RWPE1 (cell line): ENCODE data around the gene COA1.

Experiments
- CTCF ChIA-PET: fragments of 350-600 bp; sonication (Branson Sonifier 250); formaldehyde crosslinking; extraction: SDS; loops from one replicate; lab custom pipeline; 2021; lab: Yijun Ruan, JAX
- POLR2A ChIA-PET: fragments of 400-600 bp; formaldehyde crosslinking; extraction: SDS; loops from one replicate; lab custom pipeline; 2020; ENCODE audit warnings: antibody characterized with exemption; ENCODE audit not compliant: low non-redundant PET; lab: Yijun Ruan, JAX
- DNase-seq: peaks from one replicate; pipeline ENCODE4 v3.0.0; 2012; ENCODE audit warnings: low spot score
- H3K27ac ChIP-seq: fragments of 450-650 bp; 2 replicates; pipeline ENCODE4 v1.5.1; 2017
- TF ChIP-seq, protein P1 (sequence below): fragments of 450-650 bp; conservative IDR thresholded peaks from 2 replicates; pipeline ENCODE4 v1.5.1; 2017; ENCODE audit warnings: low read depth, mild to moderate bottlenecking

COA1 gene

DNA sequence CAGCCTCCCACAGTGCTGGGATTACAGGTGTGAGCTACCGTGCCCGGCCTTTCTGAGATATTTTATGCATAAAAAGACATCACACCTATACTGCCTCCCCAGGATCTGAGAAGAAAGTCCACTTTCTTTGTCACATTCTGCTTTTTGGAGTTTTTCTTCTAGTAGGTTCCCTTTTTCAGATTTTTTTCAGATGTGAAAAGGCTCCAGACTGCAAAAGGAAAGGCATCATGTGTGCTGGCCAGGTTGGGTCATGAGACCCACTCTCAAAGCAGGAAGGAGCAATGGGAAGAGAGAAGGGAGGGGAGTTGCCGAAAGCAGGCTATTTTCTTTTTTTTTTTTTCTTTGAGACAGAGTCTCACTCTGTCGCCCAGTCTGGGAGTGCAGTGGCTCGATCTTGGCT, 40.0 kb upstream of the COA1 start:
- TF ChIP-seq, protein P1, sequence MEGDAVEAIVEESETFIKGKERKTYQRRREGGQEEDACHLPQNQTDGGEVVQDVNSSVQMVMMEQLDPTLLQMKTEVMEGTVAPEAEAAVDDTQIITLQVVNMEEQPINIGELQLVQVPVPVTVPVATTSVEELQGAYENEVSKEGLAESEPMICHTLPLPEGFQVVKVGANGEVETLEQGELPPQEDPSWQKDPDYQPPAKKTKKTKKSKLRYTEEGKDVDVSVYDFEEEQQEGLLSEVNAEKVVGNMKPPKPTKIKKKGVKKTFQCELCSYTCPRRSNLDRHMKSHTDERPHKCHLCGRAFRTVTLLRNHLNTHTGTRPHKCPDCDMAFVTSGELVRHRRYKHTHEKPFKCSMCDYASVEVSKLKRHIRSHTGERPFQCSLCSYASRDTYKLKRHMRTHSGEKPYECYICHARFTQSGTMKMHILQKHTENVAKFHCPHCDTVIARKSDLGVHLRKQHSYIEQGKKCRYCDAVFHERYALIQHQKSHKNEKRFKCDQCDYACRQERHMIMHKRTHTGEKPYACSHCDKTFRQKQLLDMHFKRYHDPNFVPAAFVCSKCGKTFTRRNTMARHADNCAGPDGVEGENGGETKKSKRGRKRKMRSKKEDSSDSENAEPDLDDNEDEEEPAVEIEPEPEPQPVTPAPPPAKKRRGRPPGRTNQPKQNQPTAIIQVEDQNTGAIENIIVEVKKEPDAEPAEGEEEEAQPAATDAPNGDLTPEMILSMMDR = no peak
- ChIA-PET POLR2A (no interaction called here), CTCF (interaction anchor here (0.8 kb wide), 1 partner anchor 70 kb away, joined by 3 read pairs; no protein-coding TSS in a partner anchor)
- H3K27ac ChIP-seq = no peak overlapping the region
- DNase-seq = no peak

DNA sequence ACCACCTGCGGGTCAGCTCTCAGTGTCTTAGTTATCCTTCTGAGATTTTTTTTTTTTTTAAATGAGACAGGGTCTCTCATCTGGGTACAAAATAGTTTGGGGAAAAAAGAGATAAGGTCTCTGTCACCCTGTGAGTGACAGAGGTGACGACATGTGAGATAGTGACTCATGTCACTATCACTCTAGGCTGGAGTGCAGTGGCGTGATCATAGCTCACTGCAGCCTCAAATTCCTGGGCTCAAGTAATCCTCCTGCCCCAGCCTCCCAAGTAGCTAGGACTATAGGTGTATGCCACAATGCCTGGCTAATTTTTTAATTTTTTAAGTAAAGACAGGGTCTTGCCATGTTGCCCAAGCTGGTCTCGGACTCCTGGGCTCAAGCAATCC, 39.6 kb upstream of the COA1 start:
- no peak for DNase-seq
- ChIA-PET CTCF (interaction anchor here (0.6 to 0.8 kb wide), 2 partner anchors 71 to 186 kb away, joined by 3 read pairs; partner anchors contain the start of gene STK17A), POLR2A (no interaction called here)
- H3K27ac ChIP-seq = no peak overlapping the region
- TF ChIP-seq, protein P1 = no peak

DNA sequence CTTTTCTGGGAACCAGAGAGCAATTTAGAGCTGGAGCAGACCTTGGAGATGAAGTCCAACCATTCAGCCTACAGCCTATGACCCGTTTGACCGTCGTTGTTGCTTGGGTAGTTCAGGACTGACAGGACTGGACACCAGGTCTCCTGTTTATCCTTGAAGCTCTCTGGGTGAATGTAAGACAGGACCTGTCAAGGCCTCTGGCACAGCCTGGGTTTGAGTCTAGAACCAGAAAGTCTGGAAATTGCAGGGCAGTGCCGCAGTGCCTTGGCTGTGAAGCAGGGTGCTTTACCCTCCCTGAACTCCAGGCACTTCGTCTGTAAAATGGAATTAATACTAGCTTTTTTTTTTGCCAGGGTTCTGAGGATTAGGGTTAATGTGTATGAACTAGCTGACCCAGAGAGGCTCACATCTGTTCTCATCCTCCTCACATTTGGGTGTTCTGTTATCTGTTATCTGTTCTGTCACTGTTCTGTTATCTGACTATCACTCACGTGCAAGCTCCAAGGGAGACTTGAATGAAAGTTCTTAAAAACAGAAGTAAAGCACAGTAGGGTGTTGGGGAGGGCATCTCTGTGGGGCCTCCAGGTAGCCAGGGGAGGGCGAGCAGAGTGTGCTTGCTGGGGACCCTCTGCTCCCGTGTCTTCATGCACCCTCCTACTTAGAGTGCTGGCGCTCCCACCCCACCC, 39.0 kb upstream of the COA1 start:
- no peak overlapping the region for H3K27ac ChIP-seq

DNA sequence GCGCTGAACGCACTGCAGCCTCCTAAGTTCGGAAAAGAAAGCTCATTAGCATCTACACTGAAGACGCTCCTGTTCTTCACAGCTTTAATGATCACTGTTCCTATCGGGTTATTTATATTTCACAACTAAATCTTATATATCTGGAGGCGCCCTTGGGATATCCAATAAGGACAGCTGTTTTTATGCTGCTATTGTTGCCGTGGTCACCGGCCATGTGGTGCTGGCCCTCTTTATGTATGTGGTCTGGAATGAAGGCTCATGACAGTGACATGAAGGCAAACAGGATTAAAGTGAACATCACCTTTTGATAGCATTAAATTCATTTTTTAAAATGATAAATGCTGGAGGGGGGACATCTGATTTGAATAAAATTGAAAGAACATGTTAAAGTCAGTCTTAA, 38.0 kb upstream of the COA1 start:
- no peak for DNase-seq
- TF ChIP-seq, protein P1 = no peak
- ChIA-PET CTCF (interaction anchor here (0.6 to 0.9 kb wide), 2 partner anchors 46 to 132 kb away, joined by 3 read pairs; no protein-coding TSS in a partner anchor), POLR2A (no interaction called here)
- H3K27ac ChIP-seq = no peak overlapping the region

More for the DNA sequence above, 39.0 kb upstream of the COA1 start:
- TF ChIP-seq, protein P1 = no peak
- no peak for DNase-seq
- POLR2A ChIA-PET = interaction anchor here (0.5 kb wide), 1 partner anchor 9 kb away, joined by 3 read pairs; no protein-coding TSS in a partner anchor
- CTCF ChIA-PET = interaction anchor here (0.6 to 0.8 kb wide), 3 partner anchors 71 to 185 kb away, joined by 3 read pairs; partner anchors contain the start of gene STK17A

DNA sequence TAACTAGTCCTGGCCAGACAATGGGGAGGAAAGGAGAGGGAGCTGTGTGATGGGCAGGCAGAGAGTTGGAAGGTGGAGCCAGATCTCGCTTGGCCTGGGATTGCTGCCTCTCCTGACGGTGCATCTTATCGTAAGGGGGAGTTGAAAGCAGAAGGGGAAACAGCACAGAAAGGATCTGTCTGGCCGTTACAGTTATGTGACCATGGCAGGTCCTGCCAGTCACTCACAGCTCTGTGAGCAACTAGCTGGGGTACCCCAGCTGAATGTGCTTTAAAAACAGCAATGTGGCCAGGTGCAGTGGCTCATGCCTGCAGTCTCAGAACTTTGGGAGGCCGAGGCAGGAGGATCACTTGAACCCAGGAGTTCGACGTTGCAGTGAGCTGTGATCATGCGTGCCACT, 37.2 kb upstream of the COA1 start:
- no peak for DNase-seq
- ChIA-PET CTCF (interaction anchor here (0.6 to 0.9 kb wide), 2 partner anchors 46 to 154 kb away, joined by 3 read pairs; no protein-coding TSS in a partner anchor), POLR2A (no interaction called here)
- TF ChIP-seq, protein P1 = no peak
- H3K27ac ChIP-seq = peak overlapping the region; percentile 8; the same call in 1 of the 2 replicates

DNA sequence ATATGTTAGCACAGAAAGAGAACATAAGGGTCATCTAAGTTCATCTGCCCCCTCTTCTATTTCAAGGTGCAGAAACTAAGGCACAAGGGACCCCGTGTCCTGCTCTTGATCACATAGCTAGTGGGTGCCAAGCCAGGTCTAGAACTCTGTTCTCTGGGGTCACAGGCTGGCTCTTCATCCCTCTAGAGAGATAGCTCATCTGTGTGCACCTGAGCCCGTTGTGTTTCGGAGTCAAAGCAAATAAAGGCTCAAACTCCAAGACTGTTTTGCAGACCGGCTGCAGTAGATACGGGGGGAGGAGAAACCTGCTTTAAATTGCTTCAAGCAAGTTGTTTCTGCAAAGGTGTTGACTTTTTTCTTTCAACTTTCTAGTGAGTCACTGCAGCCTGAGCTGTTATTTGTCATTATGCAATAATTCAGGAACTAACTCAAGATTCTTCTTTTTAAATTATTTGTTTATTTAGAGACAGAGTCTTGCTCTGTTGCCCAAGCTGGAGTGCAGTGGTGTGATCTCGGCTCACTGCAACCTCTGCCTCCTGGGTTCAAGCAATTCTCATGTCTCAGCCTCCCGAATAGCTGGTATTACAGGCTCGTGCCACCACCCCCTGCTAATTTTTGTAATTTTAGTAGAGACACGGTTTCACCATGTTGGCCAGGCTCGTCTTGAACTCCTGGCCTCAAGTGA, 35.6 kb upstream of the COA1 start:
- CTCF ChIA-PET = interaction anchor here (0.7 kb wide), 2 partner anchors 91 to 1007 kb away, joined by 3 to 4 read pairs; no protein-coding TSS in a partner anchor
- TF ChIP-seq, protein P1 = no peak
- peak; percentile 82 for DNase-seq
- peak overlapping the region; percentile 80 for H3K27ac ChIP-seq
- POLR2A ChIA-PET = no interaction called here
